Esophagus (tissue), 2 donors: ENCODE data around the gene RPF1. TPM values are rescaled to one million over a fixed set of nuclear protein-coding genes. Genes with fewer than 3 reads are reported as not detected.
A peak's percentile ranks its signal among the peaks of the same experiment; 100 is the strongest.
"Not testable (repeated sequence)": the region's sequence is repeated elsewhere in the genome, so short reads cannot be mapped to it uniquely, and the experiment has no call there.

Source experiments
- H3K27ac ChIP-seq, 2 donors: one replicate each; pipeline ENCODE4 v1.5.1; 2013; ENCODE audit warnings: low read depth in 2 of 2, mild to moderate bottlenecking in 2 of 2, inconsistent platforms in 1 of 2, low read length in 1 of 2, moderate library complexity in 1 of 2
- H3K27me3 ChIP-seq, 2 donors: one replicate each; pipeline ENCODE4 v1.6.1; 2013; ENCODE audit warnings: low read length in 2 of 2, control low read depth in 1 of 2, mild to moderate bottlenecking in 1 of 2; ENCODE audit not compliant: insufficient read depth in 2 of 2, control insufficient read depth in 1 of 2
- H3K36me3 ChIP-seq, 2 donors: one replicate each; pipeline ENCODE4 v1.6.1; 2013; ENCODE audit warnings: low read length in 1 of 2; ENCODE audit not compliant: control insufficient read depth in 2 of 2, insufficient read depth in 2 of 2
- H3K4me1 ChIP-seq, 2 donors: one replicate each; pipeline ENCODE4 v1.6.1; 2013; ENCODE audit warnings: low read length in 1 of 2; ENCODE audit not compliant: control insufficient read depth in 2 of 2, insufficient read depth in 2 of 2
- H3K4me3 ChIP-seq, 2 donors: one replicate each; pipeline ENCODE4 v1.5.1; 2013; ENCODE audit warnings: low read length in 2 of 2, mild to moderate bottlenecking in 2 of 2, low read depth in 1 of 2, moderate library complexity in 1 of 2
- H3K9me3 ChIP-seq, 2 donors: one replicate each; pipeline ENCODE4 v1.6.1; 2013; ENCODE audit warnings: mild to moderate bottlenecking in 2 of 2, low read depth in 1 of 2, low read length in 1 of 2, moderate library complexity in 1 of 2; ENCODE audit not compliant: control insufficient read depth in 2 of 2, insufficient read depth in 1 of 2
- WGBS, 2 donors: extraction: QIAGEN DNeasy Blood & Tissue Kit; methylation state at CpG; one replicate each; pipeline ENCODE4 v1.1.7; 2013; 5-methylcytosine and 5-hydroxymethylcytosine counted together
- polyA plus RNA-seq, 2 donors: library from polyadenylated mRNA; stranded (reverse); fragments of 200-250 nt; gene quantifications; one replicate each; pipeline ENCODE4 v1.2.3, GENCODE V29; 2013
- donor health status: healthy with polysubstance abuse.
- donor health status: Bipolar disorder and iron deficiency.

Gene RPF1
- polyA plus RNA-seq, 2 donors, result 10.1 to 27.5 TPM

DNA sequence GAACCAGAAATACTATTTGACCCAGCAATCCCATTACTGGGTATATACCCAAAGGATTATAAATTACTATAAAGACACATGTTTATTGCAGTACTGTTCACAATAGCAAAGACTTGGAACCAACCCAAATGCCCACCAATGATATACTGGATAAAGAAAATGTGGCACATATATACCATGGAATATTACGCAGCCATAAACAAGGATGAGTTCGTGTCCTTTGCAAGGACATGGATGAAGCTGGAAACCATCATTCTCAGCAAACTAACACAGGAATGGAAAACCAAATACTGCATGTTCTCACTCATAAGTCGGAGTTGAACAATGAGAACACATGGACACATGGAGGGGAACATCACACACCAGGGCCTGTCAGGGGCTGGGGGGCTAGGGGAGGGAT is 30.4 kb upstream of the RPF1 start:
- not testable (repeated sequence) for H3K4me1 ChIP-seq, H3K36me3 ChIP-seq, H3K4me3 ChIP-seq, H3K27me3 ChIP-seq, H3K9me3 ChIP-seq, H3K27ac ChIP-seq
- WGBS, 2 donors, result 89 to 92% methylated on average over 3 of the region's 3 CpGs

DNA sequence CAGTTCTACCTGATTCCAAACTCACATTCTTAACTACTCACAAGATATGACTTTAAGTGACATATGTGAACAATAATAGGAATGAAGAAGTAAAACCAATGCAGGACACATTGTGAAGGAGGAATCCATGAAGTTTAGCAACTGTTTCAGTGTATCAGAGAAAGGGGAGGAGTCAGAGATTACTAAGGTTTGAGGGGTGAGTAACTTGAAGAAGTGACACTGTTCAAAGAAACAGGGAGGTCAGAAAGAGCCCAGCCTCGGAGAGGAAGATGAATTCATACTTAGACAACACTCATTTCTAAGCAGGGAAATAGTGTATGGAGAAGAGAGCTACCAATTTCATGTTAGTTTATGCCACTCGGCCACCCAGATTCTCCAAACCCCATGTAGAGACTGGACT is 28.2 kb upstream of the RPF1 start:
- WGBS, 2 donors, result 73 to 83% methylated on average over 2 of the region's 2 CpGs
- H3K4me3 ChIP-seq, result no peak overlapping the region
- no peaks in the 10 kb centered on the region for H3K36me3 ChIP-seq
- H3K27ac ChIP-seq, result no peak overlapping the region
- no peaks in the 10 kb centered on the region for H3K4me1 ChIP-seq
- no peaks in the 10 kb centered on the region for H3K9me3 ChIP-seq
- no peaks in the 10 kb centered on the region for H3K27me3 ChIP-seq

DNA sequence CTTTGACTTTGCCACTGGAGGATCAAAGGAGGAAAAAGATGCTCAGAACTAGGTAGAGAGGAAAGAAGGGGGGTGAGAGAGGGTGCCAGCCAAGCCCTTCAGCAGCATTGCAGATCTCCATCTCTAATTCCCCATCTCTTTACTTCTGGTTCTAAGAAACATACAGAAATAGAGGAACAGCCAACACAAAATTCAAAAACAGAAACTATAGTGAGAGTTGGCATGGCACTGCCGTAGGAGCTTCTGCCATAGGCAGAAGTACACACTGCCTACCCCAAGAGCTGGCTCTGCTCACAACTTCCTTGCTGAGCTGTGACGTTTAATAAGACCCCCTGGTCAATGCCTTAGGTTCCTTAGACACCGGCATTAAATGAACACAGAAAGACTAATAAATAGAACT is 26.6 kb upstream of the RPF1 start:
- Histone ChIP-seq H3K27ac (no peak overlapping the region), H3K27me3 (no peaks in the 10 kb centered on the region), H3K4me3 (no peak overlapping the region), H3K36me3 (no peaks in the 10 kb centered on the region), H3K9me3 (no peaks in the 10 kb centered on the region), H3K4me1 (no peaks in the 10 kb centered on the region)
- WGBS, 2 donors, result 57 to 59% methylated on average over 3 of the region's 3 CpGs

DNA sequence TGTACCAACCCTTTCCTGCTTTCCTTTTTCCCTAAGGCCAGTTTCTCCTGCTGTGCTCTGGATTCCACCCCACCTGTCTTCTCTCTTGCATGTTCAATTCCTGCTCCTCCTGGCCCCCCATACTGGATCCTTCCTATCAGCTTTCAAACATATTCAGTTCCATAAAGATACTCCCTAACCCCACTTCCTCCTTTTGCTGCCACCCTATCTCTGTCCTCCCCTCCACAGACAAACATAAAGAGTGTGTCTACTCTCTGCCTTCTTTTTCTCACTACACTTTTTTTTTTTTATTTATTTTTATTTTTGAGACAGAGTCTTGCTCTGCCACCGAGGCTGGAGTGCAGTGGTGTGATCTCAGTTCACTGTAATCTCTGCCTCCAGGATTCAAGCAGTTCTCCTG is 16.9 kb upstream of the RPF1 start:
- 71 to 81% methylated on average over 1 of the region's 1 CpG for WGBS, 2 donors
- H3K27ac ChIP-seq, result no peak overlapping the region
- H3K27me3 ChIP-seq, result no peaks in the 10 kb centered on the region
- H3K4me3 ChIP-seq, result no peak overlapping the region
- H3K36me3 ChIP-seq, result no peaks in the 10 kb centered on the region
- H3K9me3 ChIP-seq, result no peaks in the 10 kb centered on the region
- no peaks in the 10 kb centered on the region for H3K4me1 ChIP-seq

DNA sequence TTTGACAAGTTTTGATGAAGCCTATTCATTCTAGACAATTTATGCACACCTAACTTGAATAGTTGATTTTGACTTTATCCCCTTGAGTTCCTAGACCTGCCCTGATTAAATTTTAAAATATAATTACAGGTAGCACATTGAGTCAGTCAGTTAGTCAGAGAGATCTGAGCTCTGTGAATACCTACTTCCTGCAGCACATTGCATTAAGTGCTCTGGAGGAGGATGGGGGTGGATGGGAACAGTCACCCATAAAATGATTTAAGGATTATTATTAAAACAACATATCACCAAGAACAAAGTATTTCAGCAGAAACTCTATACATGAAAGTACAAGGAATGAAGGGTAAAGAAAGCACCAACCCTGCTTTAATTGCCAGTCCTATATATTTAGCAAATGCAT is 11.8 kb upstream of the RPF1 start:
- H3K36me3 ChIP-seq, result no peaks in the 10 kb centered on the region
- H3K4me1 ChIP-seq, result no peaks in the 10 kb centered on the region
- H3K27me3 ChIP-seq, result no peaks in the 10 kb centered on the region

DNA sequence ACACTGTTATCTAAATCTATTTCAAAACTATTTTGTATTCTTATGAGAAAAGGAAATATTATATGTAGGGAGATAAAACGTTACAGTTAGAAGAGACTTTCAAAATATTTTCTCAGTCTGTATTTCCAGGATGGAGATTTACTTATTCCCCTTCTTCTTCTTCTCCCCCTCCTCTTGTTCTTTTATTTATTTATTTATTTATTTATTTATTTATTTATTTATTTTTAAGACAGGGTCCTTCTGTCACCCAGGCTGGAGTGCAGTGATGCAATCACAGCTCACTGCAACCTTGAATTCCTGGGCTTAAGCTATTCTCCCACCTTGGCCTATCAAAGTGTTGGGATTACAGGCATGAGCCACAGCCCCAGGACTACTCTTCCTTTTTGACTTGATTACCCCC is 2.8 kb upstream of the RPF1 start:
- 58% methylated on average over 1 of the region's 1 CpG for WGBS, 2 donors
- peaks cover 0 to under 1% of the 10 kb centered on the region in 2 donors for H3K36me3 ChIP-seq
- H3K9me3 ChIP-seq, result no peaks in the 10 kb centered on the region
- H3K27me3 ChIP-seq, result peaks cover 0 to 3% of the 10 kb centered on the region in 2 donors
- H3K27ac ChIP-seq, result no peak overlapping the region
- no peaks in the 10 kb centered on the region for H3K4me1 ChIP-seq
- H3K4me3 ChIP-seq, result no peak overlapping the region

More for the DNA sequence above, 11.8 kb upstream of the RPF1 start:
- Histone ChIP-seq H3K27ac (no peak overlapping the region), H3K4me3 (no peak overlapping the region), H3K9me3 (no peaks in the 10 kb centered on the region)

DNA sequence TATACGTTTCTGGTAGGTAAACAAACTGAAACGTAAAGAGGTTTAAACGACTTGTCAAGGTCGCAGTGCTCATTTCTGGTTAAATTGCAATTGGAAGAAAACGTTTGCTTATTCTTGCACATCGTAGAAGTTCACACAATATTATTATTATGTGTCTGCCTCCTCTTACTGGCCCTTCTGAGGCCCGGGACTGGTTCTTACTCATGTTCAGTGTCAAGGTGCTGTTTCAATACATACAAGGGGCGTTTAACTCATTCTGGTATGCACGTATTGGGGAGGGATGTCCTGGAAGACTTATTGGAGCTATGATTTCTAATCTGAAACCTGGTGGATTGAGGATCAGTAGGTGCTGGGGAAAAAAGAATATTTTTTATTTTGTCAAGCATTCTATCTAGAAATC is 932 bp downstream of the RPF1 start:
- Histone ChIP-seq H3K27ac (peak overlapping the region in 1 of 2 donors; percentile 97), H3K9me3 (no peaks in the 10 kb centered on the region), H3K36me3 (peaks cover 0 to 3% of the 10 kb centered on the region in 2 donors), H3K4me3 (peak overlapping the region; percentile 83 to 99), H3K4me1 (no peaks in the 10 kb centered on the region), H3K27me3 (peaks cover 0 to 3% of the 10 kb centered on the region in 2 donors)
- WGBS, 2 donors, result 3 to 4% methylated on average over 9 of the region's 9 CpGs

DNA sequence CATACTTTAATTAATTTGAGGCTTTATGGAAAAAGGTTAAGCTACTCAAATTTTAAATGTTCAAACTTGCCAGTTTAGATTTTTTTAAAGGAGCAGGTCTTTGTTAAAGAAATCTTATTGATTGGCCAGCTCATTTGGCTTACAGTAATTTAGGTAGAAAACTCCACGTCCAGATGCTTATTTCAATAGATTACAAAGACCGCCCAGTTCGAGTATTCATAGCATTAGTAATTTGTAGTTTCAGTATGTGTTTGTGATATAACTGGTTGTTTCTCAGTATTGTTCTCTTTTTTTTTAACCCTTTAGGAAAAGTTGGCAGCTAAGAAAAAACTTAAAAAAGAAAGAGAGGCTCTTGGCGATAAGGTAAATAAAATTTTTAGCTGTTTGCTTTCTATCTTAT is 1.6 kb downstream of the RPF1 start:
- Histone ChIP-seq H3K4me3 (no peak overlapping the region), H3K27me3 (peaks cover 0 to 3% of the 10 kb centered on the region in 2 donors)
- WGBS, 2 donors, result 70 to 79% methylated on average over 4 of the region's 4 CpGs

DNA sequence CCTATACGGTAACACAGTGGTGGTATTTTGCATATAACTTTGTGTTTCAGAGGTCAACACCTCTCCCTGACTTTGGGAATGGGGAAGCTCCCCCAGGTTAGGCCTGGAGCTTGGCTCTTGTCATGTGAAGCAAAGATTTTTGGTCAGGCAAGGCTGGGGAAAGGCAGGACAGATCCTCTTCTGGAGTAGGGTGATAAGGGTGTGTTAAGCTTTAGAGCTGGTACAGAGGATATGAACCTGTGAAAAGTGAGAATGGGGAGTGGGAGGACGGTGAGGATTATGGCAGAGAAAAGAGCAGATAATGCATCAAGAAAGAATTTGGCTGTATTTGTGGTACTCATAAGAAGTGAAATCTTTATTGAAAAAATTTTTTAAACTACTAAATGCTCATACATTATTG is 2.3 kb downstream of the RPF1 start:
- H3K9me3 ChIP-seq, result no peaks in the 10 kb centered on the region
- WGBS, 2 donors, result 88 to 91% methylated on average over 2 of the region's 2 CpGs
- no peak overlapping the region for H3K4me3 ChIP-seq
- peaks cover 0 to 3% of the 10 kb centered on the region in 2 donors for H3K27me3 ChIP-seq
- H3K36me3 ChIP-seq, result peaks cover 0 to 3% of the 10 kb centered on the region in 2 donors
- H3K27ac ChIP-seq, result no peak overlapping the region
- H3K4me1 ChIP-seq, result no peaks in the 10 kb centered on the region

More for the DNA sequence above, 1.6 kb downstream of the RPF1 start:
- Histone ChIP-seq H3K9me3 (no peaks in the 10 kb centered on the region), H3K27ac (no peak overlapping the region), H3K36me3 (peaks cover 0 to 3% of the 10 kb centered on the region in 2 donors), H3K4me1 (no peaks in the 10 kb centered on the region)

DNA sequence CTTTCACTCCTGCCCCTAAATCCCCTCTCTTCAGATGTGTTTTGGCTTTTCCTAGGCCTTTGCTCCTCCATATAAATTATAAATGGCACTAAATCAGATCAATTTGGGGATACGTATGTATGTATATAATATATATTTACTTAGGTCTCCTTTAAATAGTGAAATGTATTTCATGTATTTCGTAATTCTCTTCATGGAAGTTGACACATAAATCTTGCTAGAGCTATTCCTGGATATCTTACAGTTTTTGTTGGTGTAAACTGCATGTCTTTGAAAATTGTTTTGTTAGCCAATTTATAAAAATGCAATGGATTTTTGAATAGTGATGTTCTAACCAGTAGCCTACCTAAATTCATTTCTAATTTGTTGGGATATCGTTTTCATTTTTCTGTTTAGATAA is 9.0 kb downstream of the RPF1 start:
- H3K9me3 ChIP-seq, result no peaks in the 10 kb centered on the region
- H3K27me3 ChIP-seq, result no peaks in the 10 kb centered on the region
- H3K4me3 ChIP-seq, result no peak overlapping the region
- 62 to 72% methylated on average over 3 of the region's 3 CpGs for WGBS, 2 donors
- no peak overlapping the region for H3K27ac ChIP-seq
- H3K4me1 ChIP-seq, result no peaks in the 10 kb centered on the region
- H3K36me3 ChIP-seq, result peaks cover 0 to 4% of the 10 kb centered on the region in 2 donors
